Panc1 (cell line): ENCODE data around the gene FYB2. TPM values are rescaled to one million over a fixed set of nuclear protein-coding genes. Genes with fewer than 3 reads are reported as not detected.

ENCODE experiments used
- ATAC-seq: fragments of 200-7000 bp; cut with Tn5 transposase; 2 replicates; pipeline ENCODE4 v1.9.1; 2020; ENCODE audit warnings: mild to moderate bottlenecking, moderate library complexity
- BruUV-seq: library from RNA; stranded (reverse); fragments of 400-500 nt; replicated peaks from 2 replicates; lab custom pipeline; 2021; lab: Mats Ljungman, UMichigan
- CTCF ChIA-PET: fragments of 300-600 bp; sonication (Branson Sonifier 250); formaldehyde crosslinking; loops from one replicate; lab custom pipeline; 2022; ENCODE audit warnings: antibody characterized with exemption; lab: Charles Lee
- POLR2A ChIA-PET: fragments of 300-600 bp; sonication (Branson Sonifier 250); formaldehyde crosslinking; loops from one replicate; lab custom pipeline; 2022; ENCODE audit warnings: antibody characterized with exemption; lab: Charles Lee
- DNase-seq: peaks from one replicate; pipeline ENCODE4 v3.0.0-alpha.2; 2010; ENCODE audit warnings: low read depth, low spot score
- H3K27ac ChIP-seq: 2 replicates; pipeline ENCODE4 v1.5.1; 2011; ENCODE audit warnings: mild to moderate bottlenecking, low read length, inconsistent platforms
- H3K27me3 ChIP-seq: fragments of 200-500 bp; sonication (Bioruptor generic); 2 replicates; pipeline ENCODE4 v1.6.0; 2014; ENCODE audit warnings: low read length, inconsistent platforms; ENCODE audit not compliant: control insufficient read depth, insufficient read depth
- H3K36me3 ChIP-seq: fragments of 200-500 bp; sonication (Bioruptor generic); 2 replicates; pipeline ENCODE4 v1.5.1; 2014; ENCODE audit warnings: inconsistent platforms, mild to moderate bottlenecking, low read length, moderate library complexity; ENCODE audit not compliant: control insufficient read depth, insufficient read depth
- H3K4me1 ChIP-seq: 2 replicates; pipeline ENCODE4 v1.5.1; 2011; ENCODE audit warnings: inconsistent platforms, mild to moderate bottlenecking, low read length, moderate library complexity; ENCODE audit not compliant: control insufficient read depth, insufficient read depth
- H3K4me3 ChIP-seq, 2 experiments: 2 replicates each; pipeline ENCODE4 v1.5.1; 2011 to 2012; ENCODE audit warnings: low read depth in 2 of 2, low read length in 2 of 2, mild to moderate bottlenecking in 2 of 2, inconsistent platforms in 1 of 2, moderate library complexity in 1 of 2
- H3K9me3 ChIP-seq: fragments of 200-500 bp; sonication (Bioruptor generic); 2 replicates; pipeline ENCODE4 v1.5.1; 2014; ENCODE audit warnings: low read depth, mild to moderate bottlenecking, inconsistent platforms, low read length, moderate library complexity; ENCODE audit not compliant: control insufficient read depth, insufficient read depth
- CTCF ChIP-seq: fragments of 450-650 bp; IDR thresholded peaks from 2 replicates; pipeline ENCODE4 v1.5.1; 2017; ENCODE audit warnings: mild to moderate bottlenecking
- POLR2AphosphoS5 ChIP-seq: IDR thresholded peaks from 2 replicates; pipeline ENCODE4 v1.6.1; 2012; ENCODE audit warnings: mild to moderate bottlenecking, low read depth, low read length, moderate library complexity
- REST ChIP-seq, 2 experiments: IDR thresholded peaks; 2 replicates each; pipeline ENCODE4 v1.6.1; 2011 to 2012; ENCODE audit warnings: low read depth in 2 of 2, control low read depth in 1 of 2, low read length in 1 of 2, mild to moderate bottlenecking in 1 of 2, moderate library complexity in 1 of 2; ENCODE audit not compliant: insufficient read depth in 1 of 2
- SIN3A ChIP-seq: IDR thresholded peaks from 2 replicates; pipeline ENCODE4 v1.6.1; 2012; ENCODE audit warnings: low read depth, mild to moderate bottlenecking, low read length, moderate library complexity, borderline replicate concordance; ENCODE audit not compliant: insufficient read depth
- TCF7L2 ChIP-seq: IDR thresholded peaks from 2 replicates; pipeline ENCODE4 v1.6.1; 2011; ENCODE audit warnings: mild to moderate bottlenecking, low read depth, low read length, inconsistent platforms
- in situ Hi-C: cut with HindIII; loops from 2 replicates; pipeline ENCODE4 v1.10.0; 2016; ENCODE audit warnings: low sequenced_read_pairs, low pct_unique_long_range_greater_than_20kb
- intact Hi-C: fragments of 100-400 bp; cut with micrococcal nuclease; formaldehyde crosslinking; loops from one replicate; pipeline ENCODE4 v1.10.0; 2022; ENCODE audit not compliant: unreplicated experiment
- total RNA-seq: library from RNA; stranded (reverse); gene quantifications from one replicate; pipeline ENCODE4 v1.2.1, GENCODE V29; 2021; ENCODE audit not compliant: unreplicated experiment

Gene FYB2
- total RNA-seq, 1 experiment from 2014 or later = 0.49 TPM

- Histone ChIP-seq H3K4me1 (no peaks in the 10 kb centered on the region), H3K27me3 (peaks cover 2% of the 10 kb centered on the region), H3K36me3 (no peaks in the 10 kb centered on the region), H3K27ac (no peak overlapping the region), H3K4me3 (no peak overlapping the region), H3K9me3 (no peaks in the 10 kb centered on the region)
- BruUV-seq = no TSS peak
- ATAC-seq = no peak
- CTCF ChIA-PET = no interaction called here
- intact Hi-C loops = loop anchor here (10.0 kb wide), 3 partner anchors 128 to 228 kb away; partner anchors contain the start of gene C8B
- TF ChIP-seq CTCF (no peak), SIN3A (no peak), REST (IDR thresholded peaks at IDR 0.05; ENCODE audit: insufficient read depth in 1 of 2, low read depth in 2 of 2, low read length in 1 of 2) (no peak), POLR2AphosphoS5 (no peak), TCF7L2 (no peak)
- POLR2A ChIA-PET = no interaction called here
- in situ Hi-C loops = no loop called here
- no peak for DNase-seq
Observed at GRCh38 chr1:56836359-56836758, 17.2 kb upstream of the FYB2 start.

GRCh38 chr1:56835657-56836056, 16.5 kb upstream of the FYB2 start:
- CTCF ChIA-PET = no interaction called here
- TF ChIP-seq REST (IDR thresholded peaks at IDR 0.05; ENCODE audit: insufficient read depth in 1 of 2, low read depth in 2 of 2, low read length in 1 of 2) (no peak), POLR2AphosphoS5 (no peak), SIN3A (no peak), CTCF (no peak)
- no peaks in the 10 kb centered on the region for H3K4me1 ChIP-seq
- no peak overlapping the region for H3K27ac ChIP-seq
- intact Hi-C loops (loop anchor here (10.0 kb wide), 3 partner anchors 129 to 229 kb away; partner anchors contain the start of gene C8B), in situ Hi-C loops (no loop called here)
- no peaks in the 10 kb centered on the region for H3K9me3 ChIP-seq
- H3K36me3 ChIP-seq = no peaks in the 10 kb centered on the region
- no TSS peak for BruUV-seq
- POLR2A ChIA-PET = no interaction called here
- H3K27me3 ChIP-seq = peaks cover 2% of the 10 kb centered on the region
- DNase-seq (no peak), ATAC-seq (no peak)
- H3K4me3 ChIP-seq = no peak overlapping the region
